ENCODE measurements around the gene PRR7. TPM values are rescaled to one million over a fixed set of nuclear protein-coding genes. Genes with fewer than 3 reads are reported as not detected.

The PRR7 gene
- total RNA-seq, 1 experiment from 2014 or later = 39.2 TPM

DNA sequence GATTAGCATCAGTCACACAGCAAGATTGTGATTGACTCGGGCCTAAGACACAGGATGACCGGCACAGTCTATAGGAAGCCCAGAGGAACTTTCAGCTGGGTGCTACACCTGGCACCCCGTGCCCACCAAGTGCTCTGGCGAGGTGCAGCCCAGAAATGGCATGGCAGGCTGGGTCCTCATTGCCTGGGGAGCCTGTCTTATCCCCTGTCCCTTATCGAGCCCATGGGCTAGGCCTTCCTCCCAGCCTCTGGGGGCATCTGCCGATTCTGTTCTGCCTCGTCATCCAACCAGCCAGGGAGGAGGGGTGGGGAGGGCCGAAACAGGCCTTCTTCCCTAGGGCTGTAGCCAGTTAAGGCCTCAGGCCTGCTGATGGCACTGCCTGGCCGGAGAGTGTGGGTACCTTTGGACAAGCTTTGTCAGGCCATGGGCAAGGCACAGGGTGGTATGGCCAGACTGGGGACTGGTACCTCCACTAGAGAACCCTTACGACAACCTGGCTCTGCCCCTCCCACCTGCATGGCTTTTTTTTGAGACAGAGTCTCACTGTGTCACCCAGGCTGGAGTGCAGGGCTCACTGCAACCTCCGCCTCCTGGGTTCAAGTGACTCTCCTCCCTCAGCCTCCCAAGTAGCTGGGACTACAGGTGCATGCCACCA, 18.6 kb upstream of the PRR7 start:
- CTCF ChIA-PET = interaction anchor here (0.5 to 1.3 kb wide), 4 partner anchors 25 to 120 kb away, joined by 3 to 6 read pairs (median 4); no protein-coding TSS in a partner anchor
- H3K4me3 ChIP-seq (ENCODE audit: low read depth in 2 of 2, low read length in 2 of 2) = peak overlapping the region; percentile 85; a peak in 3 of 4 replicates
- intact Hi-C loops (cut with micrococcal nuclease; ENCODE audit: unreplicated experiment) = no loop called here
- TF ChIP-seq SIN3A (IDR thresholded peaks at IDR 0.05; ENCODE audit: borderline replicate concordance, insufficient read depth, low read depth, low read length) (no peak), POLR2AphosphoS5 (IDR thresholded peaks at IDR 0.05; ENCODE audit: low read depth, low read length) (no peak), TCF7L2 (IDR thresholded peaks at IDR 0.05; ENCODE audit: low read depth, low read length) (no peak)
- TF ChIP-seq, protein P1, sequence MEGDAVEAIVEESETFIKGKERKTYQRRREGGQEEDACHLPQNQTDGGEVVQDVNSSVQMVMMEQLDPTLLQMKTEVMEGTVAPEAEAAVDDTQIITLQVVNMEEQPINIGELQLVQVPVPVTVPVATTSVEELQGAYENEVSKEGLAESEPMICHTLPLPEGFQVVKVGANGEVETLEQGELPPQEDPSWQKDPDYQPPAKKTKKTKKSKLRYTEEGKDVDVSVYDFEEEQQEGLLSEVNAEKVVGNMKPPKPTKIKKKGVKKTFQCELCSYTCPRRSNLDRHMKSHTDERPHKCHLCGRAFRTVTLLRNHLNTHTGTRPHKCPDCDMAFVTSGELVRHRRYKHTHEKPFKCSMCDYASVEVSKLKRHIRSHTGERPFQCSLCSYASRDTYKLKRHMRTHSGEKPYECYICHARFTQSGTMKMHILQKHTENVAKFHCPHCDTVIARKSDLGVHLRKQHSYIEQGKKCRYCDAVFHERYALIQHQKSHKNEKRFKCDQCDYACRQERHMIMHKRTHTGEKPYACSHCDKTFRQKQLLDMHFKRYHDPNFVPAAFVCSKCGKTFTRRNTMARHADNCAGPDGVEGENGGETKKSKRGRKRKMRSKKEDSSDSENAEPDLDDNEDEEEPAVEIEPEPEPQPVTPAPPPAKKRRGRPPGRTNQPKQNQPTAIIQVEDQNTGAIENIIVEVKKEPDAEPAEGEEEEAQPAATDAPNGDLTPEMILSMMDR (IDR thresholded peaks at IDR 0.05) = no peak
- TF ChIP-seq, protein P2, sequence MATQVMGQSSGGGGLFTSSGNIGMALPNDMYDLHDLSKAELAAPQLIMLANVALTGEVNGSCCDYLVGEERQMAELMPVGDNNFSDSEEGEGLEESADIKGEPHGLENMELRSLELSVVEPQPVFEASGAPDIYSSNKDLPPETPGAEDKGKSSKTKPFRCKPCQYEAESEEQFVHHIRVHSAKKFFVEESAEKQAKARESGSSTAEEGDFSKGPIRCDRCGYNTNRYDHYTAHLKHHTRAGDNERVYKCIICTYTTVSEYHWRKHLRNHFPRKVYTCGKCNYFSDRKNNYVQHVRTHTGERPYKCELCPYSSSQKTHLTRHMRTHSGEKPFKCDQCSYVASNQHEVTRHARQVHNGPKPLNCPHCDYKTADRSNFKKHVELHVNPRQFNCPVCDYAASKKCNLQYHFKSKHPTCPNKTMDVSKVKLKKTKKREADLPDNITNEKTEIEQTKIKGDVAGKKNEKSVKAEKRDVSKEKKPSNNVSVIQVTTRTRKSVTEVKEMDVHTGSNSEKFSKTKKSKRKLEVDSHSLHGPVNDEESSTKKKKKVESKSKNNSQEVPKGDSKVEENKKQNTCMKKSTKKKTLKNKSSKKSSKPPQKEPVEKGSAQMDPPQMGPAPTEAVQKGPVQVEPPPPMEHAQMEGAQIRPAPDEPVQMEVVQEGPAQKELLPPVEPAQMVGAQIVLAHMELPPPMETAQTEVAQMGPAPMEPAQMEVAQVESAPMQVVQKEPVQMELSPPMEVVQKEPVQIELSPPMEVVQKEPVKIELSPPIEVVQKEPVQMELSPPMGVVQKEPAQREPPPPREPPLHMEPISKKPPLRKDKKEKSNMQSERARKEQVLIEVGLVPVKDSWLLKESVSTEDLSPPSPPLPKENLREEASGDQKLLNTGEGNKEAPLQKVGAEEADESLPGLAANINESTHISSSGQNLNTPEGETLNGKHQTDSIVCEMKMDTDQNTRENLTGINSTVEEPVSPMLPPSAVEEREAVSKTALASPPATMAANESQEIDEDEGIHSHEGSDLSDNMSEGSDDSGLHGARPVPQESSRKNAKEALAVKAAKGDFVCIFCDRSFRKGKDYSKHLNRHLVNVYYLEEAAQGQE (IDR thresholded peaks at IDR 0.05; ENCODE audit: insufficient read depth in 1 of 2, low read depth in 2 of 2, low read length in 1 of 2) = no peak
- peaks cover 2% of the 10 kb centered on the region; the same call in 1 of the 2 replicates for H3K36me3 ChIP-seq (ENCODE audit: control insufficient read depth, insufficient read depth, low read length)
- H3K4me1 ChIP-seq (ENCODE audit: control insufficient read depth, insufficient read depth, low read length) = peaks cover 18% of the 10 kb centered on the region
- H3K9me3 ChIP-seq (ENCODE audit: control insufficient read depth, insufficient read depth, low read depth, low read length) = no peaks in the 10 kb centered on the region
- ATAC-seq (no peak), DNase-seq (ENCODE audit: low read depth, low spot score) (no peak)
- in situ Hi-C loops (cut with HindIII; ENCODE audit: low pct_unique_long_range_greater_than_20kb, low sequenced_read_pairs) = no loop called here
- H3K27ac ChIP-seq (ENCODE audit: low read length) = peak overlapping the region; percentile 87
- BruUV-seq (replicated peaks) = no TSS peak
- no peaks in the 10 kb centered on the region for H3K27me3 ChIP-seq (ENCODE audit: control insufficient read depth, insufficient read depth, low read length)
- POLR2A ChIA-PET = interaction anchor here (1.6 kb wide), 1 partner anchor 20 kb away, joined by 6 read pairs; no protein-coding TSS in a partner anchor

DNA sequence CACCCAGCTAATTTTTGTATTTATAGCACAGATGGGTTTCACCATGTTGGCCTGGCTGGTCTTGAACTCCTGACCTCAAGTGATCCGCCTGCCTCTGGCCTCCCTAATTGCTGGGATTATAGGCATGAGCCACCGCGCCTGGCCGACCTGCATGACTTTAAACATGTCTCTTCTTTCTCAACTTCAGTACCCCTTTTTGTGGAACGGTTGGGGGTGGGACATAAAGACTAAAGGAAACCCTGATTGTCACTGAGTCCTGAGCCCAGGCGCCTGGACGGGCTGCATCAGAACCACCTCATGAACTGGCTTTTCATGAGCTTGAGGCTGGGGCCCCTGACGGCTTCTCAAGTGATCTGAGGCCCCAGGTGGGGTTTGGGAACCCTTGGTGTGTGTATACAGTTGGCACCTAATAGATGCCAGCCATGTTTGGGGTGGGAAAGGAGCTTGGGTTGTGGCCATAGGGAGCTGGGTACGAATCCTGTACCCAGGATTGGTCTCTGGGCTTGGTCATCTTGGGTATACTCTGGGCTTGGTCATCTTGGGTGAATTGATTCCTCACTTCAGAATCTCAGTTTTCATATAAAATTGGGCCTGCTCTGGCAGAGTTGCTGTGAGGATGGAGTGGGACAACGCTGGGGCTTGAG, 17.9 kb upstream of the PRR7 start:
- no peak overlapping the region for H3K4me3 ChIP-seq (ENCODE audit: low read depth in 2 of 2, low read length in 2 of 2)
- intact Hi-C loops (cut with micrococcal nuclease; ENCODE audit: unreplicated experiment) (no loop called here), in situ Hi-C loops (cut with HindIII; ENCODE audit: low pct_unique_long_range_greater_than_20kb, low sequenced_read_pairs) (no loop called here)
- no peaks in the 10 kb centered on the region for H3K27me3 ChIP-seq (ENCODE audit: control insufficient read depth, insufficient read depth, low read length)
- H3K27ac ChIP-seq (ENCODE audit: low read length) = no peak overlapping the region
- ChIA-PET POLR2A (interaction anchor here (1.1 kb wide), 1 partner anchor 19 kb away, joined by 8 read pairs; no protein-coding TSS in a partner anchor), CTCF (interaction anchor here (0.5 to 1.3 kb wide), 2 partner anchors 38 to 1807 kb away, joined by 3 to 5 read pairs; no protein-coding TSS in a partner anchor)
- ATAC-seq (no peak), DNase-seq (ENCODE audit: low read depth, low spot score) (no peak)
- no TSS peak for BruUV-seq (replicated peaks)
- peaks cover 18% of the 10 kb centered on the region for H3K4me1 ChIP-seq (ENCODE audit: control insufficient read depth, insufficient read depth, low read length)
- no peaks in the 10 kb centered on the region for H3K9me3 ChIP-seq (ENCODE audit: control insufficient read depth, insufficient read depth, low read depth, low read length)
- TF ChIP-seq POLR2AphosphoS5 (IDR thresholded peaks at IDR 0.05; ENCODE audit: low read depth, low read length) (no peak), TCF7L2 (IDR thresholded peaks at IDR 0.05; ENCODE audit: low read depth, low read length) (no peak), SIN3A (IDR thresholded peaks at IDR 0.05; ENCODE audit: borderline replicate concordance, insufficient read depth, low read depth, low read length) (no peak)
- TF ChIP-seq, protein P1 (IDR thresholded peaks at IDR 0.05) = no peak
- TF ChIP-seq, protein P2 (IDR thresholded peaks at IDR 0.05; ENCODE audit: insufficient read depth in 1 of 2, low read depth in 2 of 2, low read length in 1 of 2) = no peak
- H3K36me3 ChIP-seq (ENCODE audit: control insufficient read depth, insufficient read depth, low read length) = peaks cover 2% of the 10 kb centered on the region; the same call in 1 of the 2 replicates

Measured in Panc1 (cell line).